HG03025 (cell line): ENCODE data around the gene HBG2.
"Not testable (repeated sequence)": the region's sequence is repeated elsewhere in the genome, so short reads cannot be mapped to it uniquely, and the experiment has no call there.

Experiments used
- ATAC-seq: cut with Tn5 transposase; IDR thresholded peaks from one replicate; pipeline ENCODE4 v1.9.1; 2021; ENCODE audit warnings: mild to moderate bottlenecking, moderate library complexity; ENCODE audit not compliant: unreplicated experiment, low FRiP score

The HBG2 gene

DNA sequence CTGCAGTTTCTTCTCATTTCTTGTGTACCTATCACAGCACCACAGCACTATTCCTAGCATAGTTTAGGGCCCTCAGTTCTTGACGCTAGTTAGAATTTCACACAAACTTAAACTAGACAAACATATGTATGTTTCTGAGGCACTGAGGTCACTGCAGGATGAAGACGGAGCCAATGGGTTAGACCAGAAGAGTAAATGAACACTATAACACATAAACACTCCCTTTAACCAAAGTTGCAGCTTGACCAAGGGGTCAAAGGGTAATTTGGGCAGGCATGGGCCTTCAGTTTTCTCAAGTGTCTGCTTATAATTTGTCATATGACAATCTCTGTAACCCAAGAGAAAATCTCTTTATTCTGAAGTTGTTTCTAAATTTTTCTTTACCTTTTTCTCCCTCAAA lies 28.0 kb upstream of the HBG2 start:
- ATAC-seq: no peak

DNA sequence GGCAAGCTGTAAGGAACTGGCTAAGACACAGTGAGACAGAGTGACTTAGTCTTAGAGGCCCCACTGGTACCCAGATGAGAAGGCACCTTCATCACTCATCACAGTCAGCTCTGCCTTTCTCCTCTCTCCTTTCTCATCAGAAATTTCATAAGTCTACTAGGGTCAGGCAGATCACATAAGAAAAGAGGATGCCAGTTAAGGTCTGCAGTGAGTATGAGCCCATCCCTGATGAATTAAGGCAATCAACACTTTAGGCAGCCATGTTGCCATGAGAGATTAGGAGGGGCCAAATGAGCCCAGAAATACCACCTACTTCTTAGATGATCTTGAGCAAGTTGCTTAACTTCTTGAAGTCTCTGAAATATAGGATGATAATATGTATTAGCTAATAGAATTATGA lies 27.0 kb upstream of the HBG2 start:
- no peak for ATAC-seq

DNA sequence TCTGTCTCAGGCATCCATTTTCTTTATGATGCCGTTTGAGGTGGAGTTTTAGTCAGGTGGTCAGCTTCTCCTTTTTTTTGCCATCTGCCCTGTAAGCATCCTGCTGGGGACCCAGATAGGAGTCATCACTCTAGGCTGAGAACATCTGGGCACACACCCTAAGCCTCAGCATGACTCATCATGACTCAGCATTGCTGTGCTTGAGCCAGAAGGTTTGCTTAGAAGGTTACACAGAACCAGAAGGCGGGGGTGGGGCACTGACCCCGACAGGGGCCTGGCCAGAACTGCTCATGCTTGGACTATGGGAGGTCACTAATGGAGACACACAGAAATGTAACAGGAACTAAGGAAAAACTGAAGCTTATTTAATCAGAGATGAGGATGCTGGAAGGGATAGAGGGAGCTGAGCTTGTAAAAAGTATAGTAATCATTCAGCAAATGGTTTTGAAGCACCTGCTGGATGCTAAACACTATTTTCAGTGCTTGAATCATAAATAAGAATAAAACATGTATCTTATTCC lies 26.1 kb upstream of the HBG2 start:
- ATAC-seq: peak; percentile 78

DNA sequence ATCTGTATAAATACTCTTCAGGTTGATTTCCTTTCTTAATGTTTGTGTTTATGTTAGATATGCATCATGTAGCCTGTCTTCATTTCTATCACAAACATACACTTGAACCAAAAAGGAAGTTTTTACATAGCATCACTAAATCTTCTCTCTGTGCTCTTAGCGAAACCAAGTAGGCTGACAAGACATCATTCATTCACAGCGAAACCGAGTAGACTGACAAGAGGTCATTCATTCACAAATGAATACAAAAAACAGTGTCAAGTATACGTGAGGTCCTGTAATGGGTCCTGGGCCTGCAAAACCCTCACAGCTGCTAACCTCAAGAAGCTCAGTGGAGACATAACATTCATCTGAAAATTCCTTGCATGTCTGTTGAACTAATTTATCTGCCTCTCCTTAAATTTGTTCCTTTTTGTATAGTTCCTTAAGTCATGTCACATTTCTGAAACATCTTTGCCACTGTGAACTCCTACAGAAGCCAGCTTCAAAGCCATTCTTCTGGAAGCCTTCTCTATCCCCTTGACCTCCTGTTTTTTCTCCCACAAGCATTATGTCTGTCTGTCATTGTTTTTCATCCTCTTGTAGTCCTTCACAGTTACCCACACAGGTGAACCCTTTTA lies 25.0 kb upstream of the HBG2 start:
- no peak for ATAC-seq

DNA sequence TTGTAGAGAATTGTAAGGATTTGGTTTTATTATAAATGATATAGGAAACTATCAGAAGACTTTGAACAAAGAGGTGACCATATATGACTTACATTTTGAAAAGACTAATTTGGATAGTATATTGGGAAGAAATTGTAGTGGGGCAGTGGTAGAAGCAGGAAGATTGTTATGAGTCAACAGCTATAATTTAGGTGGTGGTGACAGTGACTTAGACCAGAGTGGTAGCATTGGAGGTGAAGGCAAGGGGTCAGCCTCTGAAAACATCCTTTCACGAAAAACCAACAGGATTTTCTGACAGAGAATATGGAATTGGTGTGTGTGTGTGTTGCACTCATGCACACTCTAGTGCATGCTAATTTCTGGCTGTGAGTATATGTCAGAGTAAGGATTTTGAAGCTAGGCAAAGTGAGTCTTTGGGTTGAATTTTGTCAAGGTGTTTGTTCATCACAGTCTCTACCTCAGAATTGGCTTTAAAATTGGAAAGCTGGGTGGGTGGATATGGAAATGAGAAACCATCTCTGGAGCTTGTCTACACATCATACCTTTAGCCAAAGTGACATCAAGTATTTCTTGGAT lies 23.3 kb upstream of the HBG2 start:
- no peak for ATAC-seq

DNA sequence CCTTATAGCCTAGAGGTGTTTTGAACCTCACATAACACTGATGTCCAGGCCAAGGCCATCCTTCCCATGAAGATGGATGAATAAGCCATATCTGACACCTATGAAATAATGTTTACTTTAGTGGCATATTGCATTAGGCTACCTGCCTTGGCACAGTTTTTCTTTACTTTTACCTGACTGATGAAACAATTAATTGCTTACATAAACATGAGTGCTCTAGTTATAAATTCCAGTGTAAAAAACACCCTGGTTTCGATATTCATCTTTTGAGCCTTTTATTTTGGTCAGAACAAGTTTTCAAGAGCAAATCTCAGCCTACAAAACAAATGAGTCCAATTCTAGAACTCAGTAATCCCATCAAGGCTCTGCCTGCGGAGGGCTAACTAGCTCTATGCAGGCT lies 22.1 kb upstream of the HBG2 start:
- no peak for ATAC-seq

DNA sequence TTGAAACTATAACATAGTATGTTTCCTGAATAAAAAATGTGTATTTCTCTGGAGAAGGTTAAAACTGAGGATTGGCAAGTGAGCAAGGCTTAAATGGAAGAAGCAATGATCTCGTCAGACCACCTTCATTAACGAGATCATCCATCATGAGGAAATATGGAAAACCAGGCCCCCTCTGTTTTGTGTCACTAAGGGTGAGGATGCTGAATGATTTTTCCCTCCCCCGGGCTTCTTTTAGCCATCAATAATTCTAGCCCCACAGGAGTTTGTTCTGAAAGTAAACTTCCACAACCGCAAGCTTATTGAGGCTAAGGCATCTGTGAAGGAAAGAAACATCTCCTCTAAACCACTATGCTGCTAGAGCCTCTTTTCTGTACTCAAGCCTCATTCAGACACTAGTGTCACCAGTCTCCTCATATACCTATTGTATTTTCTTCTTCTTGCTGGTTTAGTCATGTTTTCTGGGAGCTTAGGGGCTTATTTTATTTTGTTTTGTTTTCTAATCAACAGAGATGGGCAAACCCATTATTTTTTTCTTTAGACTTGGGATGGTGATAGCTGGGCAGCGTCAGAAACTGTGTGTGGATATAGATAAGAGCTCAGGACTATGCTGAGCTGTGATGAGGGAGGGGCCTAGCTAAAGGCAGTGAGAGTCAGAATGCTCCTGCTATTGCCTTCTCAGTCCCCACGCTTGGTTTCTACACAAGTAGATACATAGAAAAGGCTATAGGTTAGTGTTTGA lies 21.0 kb upstream of the HBG2 start:
- no peak for ATAC-seq

DNA sequence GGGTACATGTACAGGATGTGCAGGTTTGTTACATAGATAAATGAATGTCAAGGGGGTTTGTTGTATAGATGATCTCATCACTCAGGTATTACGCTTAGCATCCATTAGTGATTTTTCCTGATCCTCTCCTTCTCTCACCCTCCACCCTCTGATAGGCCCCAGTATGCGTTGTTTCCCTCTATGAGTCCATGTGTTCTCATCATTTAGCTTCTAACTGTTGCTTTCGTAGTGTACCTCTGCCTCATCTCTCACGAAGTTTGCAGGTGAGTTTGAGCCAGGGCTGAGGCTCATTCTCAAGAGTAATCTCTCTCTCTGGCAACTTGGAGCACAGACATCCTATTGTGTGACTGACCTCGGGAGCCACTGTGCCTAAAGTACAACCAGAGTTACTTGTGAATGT lies 19.8 kb upstream of the HBG2 start:
- ATAC-seq: no peak

DNA sequence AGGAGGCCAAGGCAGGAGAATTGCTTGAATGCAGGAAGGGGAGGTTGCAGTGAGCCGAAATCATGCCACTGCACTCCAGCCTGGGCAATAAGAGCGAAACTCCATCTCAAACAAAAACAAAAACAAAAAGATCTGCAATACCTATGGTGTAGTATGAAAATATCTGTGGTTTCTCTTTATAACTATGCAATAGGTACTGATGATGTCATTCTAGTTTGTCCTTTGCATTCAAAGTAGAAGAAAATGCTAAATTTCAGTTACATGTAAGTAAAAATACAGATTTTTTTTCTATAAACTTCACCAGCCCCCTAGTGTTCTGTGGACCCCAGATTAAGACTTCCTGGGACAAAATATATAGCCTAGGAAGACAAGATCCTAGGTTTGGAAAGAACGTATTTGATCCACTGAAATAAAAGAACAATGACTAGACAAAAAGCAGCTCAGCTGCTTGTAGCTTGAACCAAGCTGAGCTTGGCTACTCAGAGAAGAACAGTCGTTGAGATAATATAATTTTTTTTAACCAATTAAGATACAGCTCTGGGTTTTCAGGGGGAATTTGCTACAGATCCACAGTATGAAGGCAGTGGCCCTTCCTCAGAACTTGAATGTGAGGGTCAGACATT lies 17.9 kb upstream of the HBG2 start:
- ATAC-seq: no peak

DNA sequence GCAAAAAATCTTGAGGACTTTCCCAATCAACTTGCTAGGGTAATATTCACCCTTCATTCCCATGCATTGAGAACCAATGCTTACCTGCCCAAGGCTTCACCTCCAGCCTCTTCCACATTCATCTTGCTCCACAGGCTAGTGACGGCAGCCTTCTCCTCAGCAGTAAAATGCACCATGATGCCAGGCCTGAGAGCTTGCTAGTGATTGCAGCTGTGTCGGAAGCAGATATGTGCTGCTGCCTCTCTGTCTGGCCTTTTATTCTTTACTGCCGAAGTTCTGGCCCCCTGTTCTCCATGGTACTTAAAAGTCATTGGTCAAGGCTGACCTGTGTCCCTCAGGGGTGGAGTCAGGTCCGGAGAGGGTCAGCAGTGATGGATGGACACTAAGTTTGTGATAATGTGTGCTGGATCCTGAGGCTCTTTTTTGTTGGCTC lies 15.2 kb upstream of the HBG2 start, which contains the start of gene HBE1:
HBE1 (minus strand) TSS at position 231 of the 433 bp plus-strand sequence; CDS start at position 176, 55 bp downstream.
- no peak for ATAC-seq

DNA sequence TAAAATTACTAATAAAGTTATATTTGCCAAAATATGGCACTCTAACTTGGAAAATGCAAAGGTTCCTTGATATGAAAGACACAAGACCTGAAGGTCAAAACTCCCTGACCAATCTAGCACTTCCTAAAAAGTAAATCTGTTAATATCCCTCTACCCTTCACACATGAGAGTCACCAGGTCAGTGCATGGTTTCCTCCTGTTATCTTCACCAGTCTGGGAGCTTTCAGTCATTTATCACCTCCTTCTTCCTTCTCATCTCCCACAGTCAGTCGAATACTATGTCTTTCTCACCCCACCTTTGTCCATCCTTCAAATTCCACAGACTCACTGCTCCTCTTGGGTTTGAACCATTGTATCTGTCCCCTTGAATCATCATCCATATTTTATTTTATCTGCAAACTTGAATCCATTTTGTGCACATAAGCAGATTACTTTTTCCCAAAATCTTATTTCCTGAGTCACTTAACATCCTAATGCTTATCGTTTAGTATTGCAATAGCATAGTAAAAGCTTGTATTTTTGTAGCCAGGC lies 12.5 kb upstream of the HBG2 start:
- no peak for ATAC-seq

DNA sequence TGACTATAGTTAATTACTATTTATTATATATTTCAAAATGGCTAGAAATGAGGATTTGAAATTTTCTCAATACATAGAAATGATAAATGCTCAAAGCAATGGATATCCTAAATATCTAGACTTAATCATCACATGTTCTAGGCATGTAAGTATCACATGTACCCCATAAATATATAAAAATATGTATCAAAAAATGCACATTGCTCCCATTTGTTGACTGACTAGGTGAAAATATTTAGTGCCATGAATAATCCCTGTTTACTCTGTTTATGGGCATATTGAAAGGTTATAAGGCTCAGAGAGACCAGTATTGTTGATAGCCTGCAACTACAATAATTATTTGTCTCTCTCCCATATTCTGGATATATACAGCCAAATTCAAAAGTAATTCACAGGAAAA lies 12.0 kb upstream of the HBG2 start:
- no peak for ATAC-seq

DNA sequence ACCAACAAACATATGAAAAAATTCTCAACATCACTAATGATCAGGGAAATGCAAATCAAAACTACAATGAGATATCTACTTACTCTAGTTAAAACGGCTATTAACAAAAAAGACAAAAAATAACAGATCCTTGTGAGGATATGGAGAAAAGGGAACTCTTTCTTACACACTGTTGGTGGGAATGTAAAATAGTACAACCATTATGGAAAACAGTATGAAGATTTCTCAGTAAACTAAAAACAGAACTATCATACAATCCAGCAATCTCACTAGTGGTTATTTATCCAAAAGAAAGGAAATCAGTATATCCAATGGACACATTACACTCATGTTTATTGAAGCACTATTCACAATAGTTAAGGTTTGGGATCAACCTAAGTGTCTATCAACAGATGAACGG lies 11.3 kb upstream of the HBG2 start:
- ATAC-seq: no peak

DNA sequence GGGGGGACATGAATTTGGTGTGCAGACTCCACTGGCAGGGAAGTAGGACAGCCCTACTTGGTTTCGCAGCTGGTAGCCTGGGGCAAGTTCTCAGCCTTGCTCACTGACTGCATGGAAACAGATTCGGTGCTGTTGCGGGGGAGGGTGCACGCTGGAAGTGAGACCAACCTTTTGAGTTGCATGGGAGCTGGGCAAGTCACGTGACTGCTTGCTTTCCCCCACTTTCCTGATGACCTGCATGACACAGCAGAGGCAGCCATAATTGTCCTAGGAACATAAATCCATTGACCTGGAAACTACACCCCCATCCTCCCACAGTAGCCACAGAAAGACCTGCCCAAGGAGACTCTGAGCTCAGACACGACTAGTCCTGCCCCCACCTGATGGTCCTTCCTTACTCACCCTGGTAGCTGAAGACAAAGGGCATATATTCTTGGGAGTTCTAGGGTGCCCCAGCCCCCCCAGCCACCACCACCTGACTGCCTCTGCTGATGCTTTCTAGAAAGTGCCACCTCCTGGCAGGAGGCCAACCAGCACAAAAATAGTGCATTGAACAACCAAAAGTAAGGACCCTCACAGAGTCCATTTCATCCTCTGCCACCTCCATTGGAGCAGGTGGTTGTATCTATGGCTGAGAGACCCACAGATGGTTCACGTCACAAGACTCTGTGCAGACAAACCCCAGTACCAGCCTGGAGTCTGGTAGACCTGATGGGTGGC lies 4.1 kb upstream of the HBG2 start:
- no peak for ATAC-seq

DNA sequence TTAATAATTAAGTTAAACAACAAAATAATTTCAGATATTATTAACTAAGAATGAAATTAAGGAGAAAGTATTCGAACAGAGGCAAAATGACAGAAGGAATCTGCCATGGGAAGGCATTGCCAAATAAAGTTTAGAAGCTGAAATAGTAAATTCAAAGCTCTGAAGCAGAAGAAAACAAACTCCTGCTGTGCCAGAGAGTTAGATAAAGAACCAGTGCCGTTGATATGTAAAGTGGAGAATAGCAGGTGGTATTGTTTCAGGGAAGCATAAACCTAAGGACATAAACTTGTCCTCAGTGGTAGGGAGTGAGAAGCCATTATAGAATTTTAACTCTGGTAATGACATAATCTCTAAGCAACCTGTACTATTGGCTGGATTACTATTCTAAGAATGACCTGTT lies 2.7 kb upstream of the HBG2 start:
- ATAC-seq: no peak

DNA sequence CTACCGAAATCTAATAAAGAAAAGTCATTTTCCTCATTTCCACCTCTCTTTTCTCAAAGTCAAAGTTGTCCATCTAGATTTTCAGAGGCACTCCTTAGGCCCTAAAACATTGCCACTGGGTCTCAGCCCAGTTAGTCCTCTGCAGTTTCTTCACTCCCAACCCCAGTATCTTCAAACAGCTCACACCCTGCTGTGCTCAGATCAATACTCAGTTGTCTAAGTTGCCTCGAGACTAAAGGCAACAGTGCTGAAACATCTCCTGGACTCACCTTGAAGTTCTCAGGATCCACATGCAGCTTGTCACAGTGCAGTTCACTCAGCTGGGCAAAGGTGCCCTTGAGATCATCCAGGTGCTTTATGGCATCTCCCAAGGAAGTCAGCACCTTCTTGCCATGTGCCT lies 558 bp downstream of the HBG2 start:
- ATAC-seq: not testable (repeated sequence)

DNA sequence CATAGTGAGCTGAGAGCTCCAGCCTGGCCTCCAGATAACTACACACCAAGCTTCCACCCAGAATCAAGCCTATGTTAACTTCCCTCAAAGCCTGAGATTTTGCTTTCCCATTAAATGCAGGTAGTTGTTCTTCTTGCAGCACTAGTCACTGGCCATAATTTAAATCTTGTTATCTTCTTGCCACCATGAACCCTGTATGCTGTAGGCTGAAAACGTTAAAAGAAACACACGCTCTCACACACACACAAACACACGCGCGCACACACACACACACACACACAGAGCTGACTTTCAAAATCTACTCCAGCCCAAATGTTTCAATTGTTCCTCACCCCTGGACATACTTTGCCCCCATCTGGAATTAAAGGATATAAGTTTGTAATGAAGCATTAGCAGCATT lies 1.1 kb downstream of the HBG2 start:
- ATAC-seq: not testable (repeated sequence)

DNA sequence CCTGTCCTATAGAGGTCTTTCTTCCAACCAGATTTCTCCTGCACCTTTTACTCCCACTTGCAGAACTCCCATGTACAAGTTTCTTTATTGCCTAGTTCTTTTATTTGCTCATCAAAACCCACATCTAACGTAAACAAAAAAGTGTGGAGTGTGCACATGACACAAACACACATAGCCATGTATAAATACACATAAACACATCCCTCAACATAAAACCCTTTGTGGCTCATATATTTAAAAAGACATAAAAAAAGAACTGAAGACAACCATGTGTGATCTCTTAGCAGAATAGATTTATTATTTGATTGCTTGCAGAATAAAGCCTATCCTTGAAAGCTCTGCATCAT lies 1.7 kb downstream of the HBG2 start:
- no peak for ATAC-seq

DNA sequence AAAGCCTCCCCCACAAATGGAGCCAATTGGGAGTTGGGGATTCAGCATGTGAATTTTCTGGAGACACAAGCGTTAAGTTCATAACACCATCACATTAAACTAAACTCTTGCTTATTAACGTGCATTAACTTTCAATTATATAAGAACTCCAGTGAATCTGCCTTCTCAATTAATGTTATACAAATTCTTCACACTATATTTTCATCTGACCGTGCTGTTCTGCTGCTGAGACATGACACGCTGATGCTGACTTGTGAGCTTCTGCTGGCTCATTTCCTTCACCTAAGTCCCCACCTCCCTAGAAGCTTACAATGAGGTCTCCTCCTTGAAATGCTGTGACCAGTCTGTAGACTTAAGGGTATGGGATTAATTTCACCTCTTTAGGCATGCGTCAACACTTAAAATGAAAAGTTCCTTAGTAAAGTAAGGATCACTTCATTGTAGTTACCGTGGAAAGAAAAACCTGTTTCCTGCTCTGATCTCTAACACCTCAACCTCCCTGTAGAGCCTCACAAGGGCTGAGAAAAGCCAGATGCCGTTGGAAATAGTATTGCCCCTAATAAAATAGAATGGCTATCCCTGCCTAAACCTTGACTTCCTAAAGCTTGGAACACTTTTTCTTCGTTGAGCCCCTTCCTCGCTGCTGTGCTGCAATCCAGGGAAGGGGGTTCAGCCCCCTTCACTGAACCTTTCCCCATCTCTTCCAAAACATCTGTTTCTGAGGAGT lies 2.2 kb downstream of the HBG2 start:
- no peak for ATAC-seq

DNA sequence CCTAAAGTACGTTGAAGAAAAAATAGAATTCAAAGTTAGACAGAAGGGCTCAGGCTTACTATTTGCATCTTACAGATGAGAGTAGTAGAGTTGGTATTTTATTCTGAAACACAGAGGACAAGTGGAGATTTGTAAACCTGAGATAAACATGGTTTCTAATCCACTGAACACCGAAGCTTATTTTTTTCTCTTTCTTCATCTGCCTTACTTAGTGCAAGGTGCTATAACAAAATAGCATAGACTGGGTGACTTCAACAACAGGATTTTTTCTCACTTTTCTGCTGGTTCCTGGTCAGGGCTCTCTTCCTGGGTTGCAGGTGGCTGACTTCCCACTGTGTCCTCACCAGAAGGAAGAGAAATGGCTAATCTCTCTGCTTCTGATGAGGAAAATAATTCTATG lies 2.8 kb downstream of the HBG2 start:
- no peak for ATAC-seq
